HG03342 (cell line): ENCODE results near the gene DNER.

Experiments used
- ATAC-seq: cut with Tn5 transposase; IDR thresholded peaks from one replicate; pipeline ENCODE4 v1.9.1; 2021; ENCODE audit warnings: mild to moderate bottlenecking, moderate library complexity; ENCODE audit not compliant: unreplicated experiment

DNER gene

DNA sequence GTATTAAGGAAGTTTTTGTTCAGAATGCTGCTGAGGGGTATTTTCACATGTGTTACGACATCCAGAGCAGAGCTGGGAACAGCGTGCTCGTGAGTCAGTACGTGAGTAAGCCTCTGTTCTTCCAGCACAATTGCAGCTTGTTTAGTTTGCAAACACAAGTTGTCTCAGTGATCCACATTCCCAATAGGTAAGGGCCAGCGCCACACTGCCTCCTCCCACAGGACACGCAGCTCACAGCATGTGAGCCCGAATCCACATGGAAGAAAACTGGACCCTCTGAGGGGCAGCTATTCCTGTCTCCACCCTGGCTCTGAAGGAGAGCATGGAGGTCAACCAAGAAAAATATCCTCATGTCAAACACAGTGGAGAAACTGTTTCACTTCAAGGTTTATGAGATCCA is 269.3 kb downstream of the DNER start:
- ATAC-seq, result no peak

DNA sequence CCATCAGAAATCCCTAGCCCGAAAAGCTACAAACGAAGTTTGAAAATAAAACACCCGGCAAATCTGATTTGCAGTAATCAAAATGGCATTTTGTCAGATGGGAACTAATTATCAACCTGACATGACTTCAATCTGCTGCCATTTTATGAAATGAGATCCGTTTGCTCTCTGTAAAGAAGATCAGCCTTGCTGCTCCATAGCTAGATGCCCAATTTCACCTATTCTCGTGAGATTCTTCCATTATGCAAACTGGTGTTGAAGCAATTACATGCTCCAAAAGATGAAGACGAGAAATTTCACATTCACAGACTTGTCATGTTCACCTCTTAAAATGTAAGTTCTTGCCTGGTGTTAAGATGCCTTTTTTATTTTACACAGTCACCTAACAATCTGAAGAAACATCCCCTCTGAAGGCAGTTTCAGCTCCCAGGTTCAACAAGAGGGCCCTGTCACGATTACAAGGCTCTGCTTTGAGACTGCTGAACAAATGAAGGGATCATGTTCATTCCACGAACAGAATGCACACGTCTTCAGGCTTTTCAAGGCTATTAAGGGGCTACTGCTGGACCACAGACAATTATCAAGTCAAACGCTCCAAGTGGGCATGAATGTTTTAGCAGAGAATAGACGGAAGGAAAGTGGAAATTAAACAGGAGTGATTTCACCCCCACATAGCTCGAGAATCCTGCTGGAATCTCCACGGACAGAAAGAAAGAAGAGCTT is 270.6 kb downstream of the DNER start:
- no peak for ATAC-seq

DNA sequence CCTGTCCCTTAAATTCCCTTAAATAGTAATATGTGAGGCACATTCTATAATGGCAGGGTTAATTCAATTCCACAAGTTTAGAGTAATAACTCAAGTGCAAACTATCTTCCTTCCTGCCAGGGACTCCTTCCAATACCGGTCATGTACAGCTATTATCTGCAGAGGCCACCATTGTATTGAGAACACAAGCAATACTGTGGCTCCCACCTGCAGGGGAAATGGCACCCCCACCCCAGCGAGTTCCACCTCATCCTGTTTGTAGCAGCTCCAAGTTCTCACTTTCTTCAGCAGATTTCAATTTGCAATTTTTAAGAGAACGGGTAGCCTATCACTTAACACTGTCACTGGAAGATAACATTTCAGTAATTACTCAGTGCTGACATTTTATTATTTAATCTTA is 271.2 kb downstream of the DNER start:
- no peak for ATAC-seq

DNA sequence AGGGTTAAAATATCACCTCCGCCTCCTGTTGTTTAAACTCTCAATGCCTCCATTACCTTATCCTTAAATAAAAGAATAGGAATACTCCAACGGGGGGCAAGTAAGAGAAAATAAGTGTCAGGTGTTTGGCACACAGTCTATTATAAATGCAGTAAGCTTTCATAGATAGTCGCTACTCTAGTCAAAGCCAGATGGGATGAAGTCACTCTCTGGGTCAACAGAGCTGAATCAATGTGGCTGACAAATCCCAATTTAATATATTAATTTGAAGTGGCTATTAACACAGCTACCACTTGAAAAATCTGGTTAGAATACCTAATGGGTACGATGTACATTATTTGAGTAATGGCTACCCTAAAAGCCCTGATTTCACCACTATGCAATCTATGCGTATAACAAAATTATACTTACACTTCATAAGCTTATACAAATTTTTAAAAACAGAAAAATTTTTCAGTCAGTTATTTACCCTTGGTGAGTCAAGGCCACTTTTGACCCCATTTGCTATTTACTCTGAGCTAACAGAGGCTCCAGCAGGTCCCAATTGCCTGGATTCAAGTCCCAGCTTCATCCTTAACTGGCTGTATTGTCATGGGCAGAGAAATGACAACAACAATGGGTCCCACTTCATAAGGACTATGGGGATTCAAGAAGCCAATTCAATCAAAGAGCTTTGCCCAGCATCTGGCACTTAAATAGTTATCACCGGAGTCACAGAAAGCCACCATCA is 275.8 kb downstream of the DNER start:
- no peak for ATAC-seq

DNA sequence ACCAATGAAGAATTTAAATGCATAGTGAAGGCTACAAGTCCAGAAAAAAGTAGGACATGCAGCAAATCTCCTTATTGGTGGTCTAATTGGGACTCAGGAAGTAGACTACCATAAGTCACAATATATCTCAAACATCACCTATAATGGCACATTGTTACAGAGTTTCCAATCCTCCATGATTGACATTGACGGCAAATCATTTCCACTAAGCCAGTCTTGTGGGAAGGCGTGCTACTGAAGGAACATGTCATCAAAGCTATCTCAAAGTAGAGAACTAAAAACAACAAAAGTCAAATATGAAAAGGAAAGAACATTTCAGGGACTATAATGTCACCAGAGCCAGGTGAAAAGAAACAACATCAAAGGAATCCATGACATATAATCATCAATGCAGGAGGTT is 276.9 kb downstream of the DNER start:
- ATAC-seq, result no peak

DNA sequence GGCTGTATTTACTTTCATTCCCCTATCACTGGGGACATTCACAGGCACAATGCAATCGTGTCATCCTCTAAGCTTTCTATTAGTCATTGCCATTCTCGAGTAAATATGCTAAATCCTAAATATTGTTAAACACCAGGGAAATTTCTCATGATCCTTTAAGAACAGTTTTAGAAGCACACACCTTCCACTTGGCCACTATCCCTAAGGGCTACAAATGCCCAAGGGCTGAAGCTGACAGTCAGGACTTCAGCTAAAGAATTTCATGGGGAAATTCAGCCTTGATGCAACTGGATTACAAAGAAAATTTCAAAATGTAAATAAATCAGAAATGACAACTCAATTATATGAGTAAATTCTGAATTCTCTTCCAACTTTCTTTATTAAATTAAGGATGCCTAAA is 280.2 kb downstream of the DNER start:
- no peak for ATAC-seq

DNA sequence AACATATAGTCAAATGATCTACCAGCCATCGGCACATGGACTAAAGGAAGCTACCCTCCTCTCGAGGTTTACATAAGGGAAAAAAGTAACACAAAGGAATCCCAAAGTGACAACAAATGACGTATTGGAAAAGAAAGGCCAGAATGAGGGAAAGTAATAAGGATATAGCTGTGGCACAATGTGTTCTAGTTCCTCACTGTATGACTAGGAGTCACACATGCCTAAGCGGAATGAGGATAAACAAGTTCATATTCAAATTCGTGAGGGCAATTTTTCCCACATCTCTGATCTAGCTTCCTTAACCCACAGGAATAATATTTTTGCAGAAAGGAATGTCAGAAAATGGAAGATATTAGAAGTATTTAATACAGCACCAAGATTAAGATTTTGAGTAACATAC is 281.0 kb downstream of the DNER start:
- ATAC-seq, result no peak

DNA sequence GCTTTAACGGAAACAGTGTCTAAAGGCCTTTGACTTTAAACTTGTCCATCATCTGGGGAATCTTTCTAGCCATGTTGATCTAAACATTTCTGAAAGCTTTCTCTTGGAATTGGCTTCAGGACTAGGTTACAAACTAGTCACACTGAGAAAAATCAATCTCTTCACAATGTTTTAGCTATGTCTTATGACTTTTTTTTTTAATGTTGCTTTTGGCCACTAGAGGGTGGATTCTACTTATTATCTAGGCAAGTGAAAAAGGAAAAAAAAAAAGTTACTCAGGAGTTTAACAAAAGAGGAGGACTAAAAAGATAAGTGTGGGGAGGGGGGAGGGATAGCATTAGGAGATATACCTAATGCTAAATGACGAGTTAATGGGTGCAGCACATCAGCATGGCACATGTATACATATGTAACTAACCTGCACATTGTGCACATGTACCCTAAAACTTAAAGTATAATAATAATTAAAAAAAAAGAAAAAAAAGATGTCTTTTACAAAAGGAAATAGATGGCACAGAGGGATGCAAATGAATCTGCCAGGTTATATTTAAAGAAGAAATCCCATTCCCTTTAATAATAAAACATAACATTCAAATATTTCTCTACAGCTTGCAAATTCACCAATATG is 282.9 kb downstream of the DNER start:
- no peak for ATAC-seq

DNA sequence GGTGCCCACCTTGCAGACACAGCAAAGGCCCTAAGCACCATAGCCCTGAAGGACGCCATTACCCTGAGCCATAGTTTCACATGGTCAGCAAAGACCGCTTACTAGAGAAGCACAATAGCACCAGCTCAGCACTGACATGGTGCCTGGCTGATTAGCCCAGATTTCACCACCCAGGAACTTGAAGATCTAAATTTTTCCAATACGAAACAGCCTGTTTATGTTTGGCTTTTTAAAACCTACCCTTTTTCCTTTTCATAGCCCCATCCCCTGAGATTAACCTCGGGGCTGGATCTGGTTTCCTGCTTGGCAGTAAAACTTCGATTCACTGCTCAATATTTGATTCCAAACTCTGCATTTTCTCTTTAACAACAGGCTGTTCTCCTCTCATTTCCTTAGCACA is 284.8 kb downstream of the DNER start:
- ATAC-seq, result no peak

DNA sequence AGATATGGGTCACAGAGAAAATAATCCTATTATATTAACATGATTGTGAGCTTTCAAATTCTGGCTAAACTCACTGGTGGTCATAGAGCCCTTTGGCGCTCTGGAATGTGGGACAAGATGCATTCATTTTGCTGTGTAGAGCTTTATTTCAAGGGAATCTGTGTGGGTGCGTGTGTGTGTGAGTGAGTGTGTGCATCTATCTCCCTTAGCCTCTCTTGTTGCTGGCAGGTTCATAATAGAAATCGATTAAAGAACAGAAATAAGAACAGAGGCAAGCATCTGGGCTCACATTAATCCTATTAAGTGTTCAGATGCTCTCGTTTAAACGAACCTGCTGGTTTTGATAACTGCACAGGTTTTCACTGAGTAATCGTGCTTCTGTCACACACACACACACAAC is 287.9 kb downstream of the DNER start:
- no peak for ATAC-seq

DNA sequence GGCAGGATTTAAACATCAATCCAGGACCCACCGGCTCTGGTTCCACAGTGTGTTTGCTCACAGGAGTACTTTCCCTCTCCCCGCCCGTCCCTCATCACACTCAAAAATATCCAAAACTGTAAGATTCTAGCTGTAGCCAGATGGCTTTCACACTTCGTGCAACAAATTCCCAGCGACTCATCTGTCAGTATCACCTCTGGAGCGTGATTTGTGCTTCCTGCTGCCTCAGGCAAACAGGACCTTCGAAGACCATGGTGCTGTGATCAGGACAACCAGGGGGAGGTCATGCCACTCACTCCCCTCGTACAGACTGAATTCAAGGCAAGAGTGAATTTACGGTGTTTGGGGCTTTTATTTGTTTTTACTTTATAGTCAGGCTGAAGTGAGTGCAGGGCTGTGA is 288.8 kb downstream of the DNER start:
- no peak for ATAC-seq

DNA sequence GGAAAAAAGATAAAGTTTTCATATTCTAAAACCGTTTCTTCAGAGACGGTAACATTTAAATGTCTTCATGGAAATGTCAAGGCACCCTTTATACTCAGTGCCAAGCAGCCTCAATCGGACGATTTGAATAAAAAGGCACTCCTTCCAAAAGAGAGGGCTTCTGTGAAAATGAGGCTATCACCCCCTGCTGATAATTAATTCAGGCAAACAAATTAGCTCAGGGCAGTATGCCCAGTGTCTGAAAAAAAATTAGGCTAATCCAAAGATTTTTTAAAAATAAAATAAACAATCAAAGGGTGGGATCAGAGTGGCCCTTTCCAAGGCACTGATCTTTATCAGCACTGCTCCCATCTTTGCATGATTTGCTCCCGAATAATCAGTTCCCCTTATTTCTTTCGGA is 292.3 kb downstream of the DNER start:
- ATAC-seq, result no peak

DNA sequence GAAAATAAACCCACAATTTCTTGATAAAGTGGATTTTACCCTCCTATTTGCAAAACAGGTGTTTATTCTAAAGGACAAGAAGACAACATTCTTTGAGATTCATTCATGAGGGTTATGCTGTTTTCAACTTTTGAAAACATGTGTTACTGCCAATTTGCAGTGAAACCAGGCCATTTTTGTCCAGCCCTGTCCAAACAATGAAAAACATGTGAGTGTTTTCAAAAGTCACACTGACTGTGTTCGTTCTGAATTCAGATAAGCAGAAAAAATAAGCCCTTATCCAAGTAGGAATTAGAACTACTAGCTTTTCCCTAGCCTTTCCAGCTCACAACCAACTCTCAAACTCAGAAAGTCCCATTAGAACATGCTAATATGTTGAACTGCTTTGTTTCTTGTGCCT is 295.2 kb downstream of the DNER start:
- no peak for ATAC-seq

DNA sequence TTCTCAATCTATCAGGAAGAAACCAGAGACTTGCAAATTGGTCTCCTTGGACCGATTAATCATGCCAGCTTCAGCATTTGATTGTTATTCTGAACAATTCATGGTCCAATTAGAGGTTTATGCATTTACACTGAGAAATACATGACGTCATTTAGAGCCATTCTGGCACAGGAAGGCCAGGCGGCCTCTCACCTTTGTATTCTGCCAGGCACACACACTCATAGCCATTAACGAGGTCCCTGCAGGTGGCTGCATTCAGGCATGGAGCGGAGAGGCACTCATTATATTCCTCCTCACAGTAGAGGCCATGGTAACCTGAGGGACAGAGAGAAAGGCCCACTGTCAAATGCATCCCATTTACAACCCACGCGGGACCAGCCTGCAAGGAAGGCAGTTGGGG is 296.4 kb downstream of the DNER start:
- no peak for ATAC-seq

DNA sequence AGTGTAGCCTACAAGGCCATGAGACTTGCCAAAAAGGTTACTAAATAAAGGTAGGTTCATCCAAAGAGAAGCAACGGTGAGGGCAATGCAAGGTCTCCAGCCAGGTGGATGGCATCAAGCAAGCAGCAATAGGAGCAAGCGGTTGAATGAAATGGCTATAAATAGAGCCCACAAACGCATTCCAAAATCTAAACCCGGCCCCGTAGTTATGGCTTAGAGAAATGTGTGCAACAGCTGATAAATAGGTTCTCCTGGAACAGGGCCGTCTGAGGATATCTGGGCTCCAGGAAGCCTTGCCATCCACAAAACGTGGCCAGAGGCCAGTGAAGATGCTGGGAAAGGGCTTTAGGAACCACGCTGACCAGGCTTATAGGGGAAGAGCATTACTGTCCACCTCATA is 297.2 kb downstream of the DNER start:
- no peak for ATAC-seq

DNA sequence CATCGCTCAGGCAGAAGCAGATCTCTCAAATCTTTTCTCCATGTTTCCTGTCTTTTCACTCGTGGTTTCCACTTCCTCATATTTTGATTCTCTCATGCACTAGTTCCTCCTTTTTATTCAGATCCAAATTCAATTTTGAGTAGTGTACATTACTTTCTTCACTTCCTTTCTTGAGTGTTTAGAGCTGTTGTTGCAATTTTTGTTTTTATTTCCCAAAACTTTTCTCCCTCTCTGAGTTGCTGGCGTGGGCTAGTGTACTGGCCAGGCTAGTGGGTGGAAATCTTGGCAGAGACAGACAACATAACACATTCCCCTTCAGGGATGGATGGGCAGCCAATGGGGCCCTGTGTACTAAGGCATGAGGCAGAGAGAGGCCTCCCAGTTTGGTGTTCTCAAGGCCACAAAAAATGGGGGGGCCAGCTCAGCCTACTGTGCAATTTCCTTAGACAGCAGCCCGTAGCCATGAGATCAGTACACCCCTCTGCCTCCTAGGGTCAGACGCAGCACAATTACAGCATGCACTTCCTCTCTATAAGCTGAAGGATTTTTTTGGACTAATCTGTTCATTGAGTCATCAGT is 298.1 kb downstream of the DNER start:
- no peak for ATAC-seq

DNA sequence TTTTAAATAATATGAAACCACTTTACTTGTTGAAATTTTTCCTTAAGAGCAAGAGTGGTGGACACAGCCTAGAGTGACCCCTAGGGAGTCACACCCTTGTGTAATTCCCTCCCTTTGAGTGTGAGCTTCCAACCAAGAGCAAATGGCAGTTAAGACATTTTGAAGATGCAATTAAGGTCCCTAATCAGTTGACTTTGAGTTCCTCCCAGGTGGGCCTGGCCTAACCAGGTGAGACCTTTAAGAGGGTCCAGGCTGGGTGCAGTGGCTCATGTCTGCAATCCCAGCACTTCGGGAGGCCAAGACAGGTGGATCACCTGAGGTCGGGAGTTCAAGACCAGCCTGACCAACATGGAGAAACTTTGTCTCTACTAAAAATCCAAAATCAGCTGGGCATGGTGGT is 299.7 kb downstream of the DNER start:
- no peak for ATAC-seq

DNA sequence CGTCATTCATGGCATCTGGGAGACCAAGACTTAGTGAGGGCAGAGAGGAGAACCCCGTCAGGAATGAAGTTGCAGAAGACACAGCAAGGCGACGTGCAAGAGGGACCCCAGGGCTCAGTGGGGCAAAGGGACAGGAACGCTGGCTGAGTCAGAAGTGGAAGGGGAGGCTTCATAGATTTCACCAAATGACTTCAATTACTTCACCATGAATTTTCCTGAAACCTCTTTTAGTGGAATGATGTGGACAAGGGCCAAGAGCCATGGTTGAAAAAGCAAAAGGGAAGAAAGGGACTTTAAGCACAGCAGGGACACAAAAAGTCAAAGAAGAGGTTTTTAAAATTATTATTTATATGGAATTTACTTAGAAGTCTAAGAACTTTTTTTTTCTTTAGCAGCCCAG is 301.7 kb downstream of the DNER start:
- no peak for ATAC-seq

DNA sequence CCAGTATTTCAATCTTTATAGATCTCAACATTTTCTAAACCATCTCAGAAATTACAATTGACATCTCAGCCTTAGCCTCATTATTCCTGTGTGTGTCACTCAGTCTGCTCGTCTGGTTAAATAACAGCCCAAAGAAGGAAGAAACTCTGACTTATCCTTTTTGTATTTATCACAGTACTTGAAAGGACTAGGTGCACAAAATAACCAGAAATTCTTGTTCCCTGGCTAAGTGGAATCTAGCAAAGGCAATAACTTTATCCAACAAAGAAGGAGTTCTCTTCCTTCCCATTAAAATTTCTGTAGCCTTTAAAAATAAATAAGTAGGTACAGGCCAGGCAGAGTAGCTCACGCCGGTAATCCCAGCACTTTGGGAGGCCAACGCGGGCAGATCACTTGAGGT is 303.4 kb downstream of the DNER start:
- no peak for ATAC-seq

DNA sequence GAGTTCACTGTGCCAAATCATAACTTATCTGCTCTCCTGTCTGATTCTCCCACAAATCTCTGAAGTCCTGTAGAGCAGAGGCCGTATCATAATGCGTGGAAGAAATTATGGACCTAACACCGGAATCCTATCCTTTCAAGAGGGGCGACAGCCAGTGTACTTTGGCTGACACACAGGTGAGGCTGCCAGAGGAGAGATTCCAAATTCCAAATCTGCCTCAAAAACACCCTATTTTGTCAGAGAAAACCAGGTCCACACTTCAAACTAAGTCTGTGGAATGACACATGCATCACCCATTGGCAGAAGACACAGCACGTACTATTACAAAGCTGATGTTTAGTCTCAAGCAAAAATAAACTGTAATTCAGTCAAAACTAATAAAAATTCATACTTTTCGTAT is 304.1 kb downstream of the DNER start:
- ATAC-seq, result no peak

DNA sequence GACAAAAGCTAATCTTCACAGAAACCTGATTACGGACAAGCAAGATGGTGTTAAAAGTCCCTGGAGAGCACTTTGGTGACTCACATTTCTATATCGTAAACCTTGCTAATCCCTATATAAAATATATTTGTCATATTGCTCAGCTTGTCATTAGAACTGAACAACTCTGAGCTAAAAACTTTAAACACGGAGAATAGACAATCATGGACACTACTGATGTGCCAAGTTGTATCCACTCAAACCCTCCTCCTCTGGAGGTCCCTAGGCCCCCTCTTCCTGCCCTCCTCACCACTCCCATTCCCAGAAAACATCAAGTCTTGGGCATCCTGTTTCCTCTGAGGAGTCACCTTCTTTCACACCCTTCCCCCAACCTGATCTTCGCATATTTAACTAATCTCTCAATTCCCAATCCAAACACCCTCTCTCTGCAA is 304.6 kb downstream of the DNER start:
- no peak for ATAC-seq

DNA sequence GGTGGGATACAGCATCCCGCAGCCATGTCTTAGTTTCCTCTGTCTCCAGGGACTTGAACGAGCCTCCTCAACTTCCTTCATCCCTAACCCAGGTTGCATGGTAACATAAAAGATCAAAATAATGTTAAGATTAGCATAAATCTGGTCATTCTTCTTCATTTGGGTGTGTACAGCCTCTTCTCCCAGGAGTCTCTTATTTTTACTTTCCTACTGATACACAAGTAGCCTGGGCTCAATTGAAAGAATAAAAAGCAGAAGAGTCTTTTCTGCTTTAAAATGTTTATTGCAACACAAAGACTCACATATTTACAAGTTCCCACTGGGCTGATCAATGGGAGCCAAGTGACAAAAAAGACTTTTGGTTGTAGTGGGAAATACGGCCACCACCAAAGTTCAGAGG is 305.4 kb downstream of the DNER start:
- ATAC-seq, result no peak
